Vagina (tissue), 2 donors: ENCODE data around the gene ADGRG3. TPM values are rescaled to one million over a fixed set of nuclear protein-coding genes. Genes with fewer than 3 reads are reported as not detected.

Experiments
- DNase-seq, 2 donors: peaks; one replicate each; pipeline ENCODE4 v3.0.0-alpha.2; 2017; ENCODE audit errors: extremely low spot score in 2 of 2
- H3K27ac ChIP-seq: fragments of 200-600 bp; sonication (generic); one replicate; pipeline ENCODE4 v1.5.1; 2019
- H3K27me3 ChIP-seq: fragments of 200-600 bp; sonication (generic); one replicate; pipeline ENCODE4 v1.5.1; 2019
- H3K36me3 ChIP-seq, 2 donors: fragments of 200-600 bp; sonication (generic); one replicate each; pipeline ENCODE4 v1.5.1; 2017 to 2019
- H3K4me1 ChIP-seq: fragments of 200-600 bp; sonication (generic); one replicate; pipeline ENCODE4 v1.5.1; 2019
- H3K4me3 ChIP-seq, 2 donors: fragments of 200-600 bp; sonication (generic); 1 replicate in 1 of 2; 2 replicates in 1 of 2; pipeline ENCODE4 v1.5.1; 2016 to 2019
- H3K9me3 ChIP-seq: fragments of 200-600 bp; sonication (generic); one replicate; pipeline ENCODE4 v1.5.1; 2019
- POLR2A ChIP-seq, 2 donors: fragments of 450-650 bp; IDR thresholded peaks; one replicate each; pipeline ENCODE4 v1.6.1; 2017; ENCODE audit warnings: antibody characterized with exemption in 2 of 2, mild to moderate bottlenecking in 2 of 2, moderate library complexity in 2 of 2
- POLR2AphosphoS5 ChIP-seq, 2 donors: sonication (generic); formaldehyde crosslinking; IDR thresholded peaks; one replicate each; pipeline ENCODE4 v1.9.0; 2017; ENCODE audit warnings: antibody characterized with exemption in 2 of 2, mild to moderate bottlenecking in 2 of 2, low read depth in 1 of 2; ENCODE audit not compliant: insufficient read depth in 1 of 2
- intact Hi-C: fragments of 100-400 bp; cut with DNase I; formaldehyde crosslinking; loops from one replicate; pipeline ENCODE4 v1.15.1; 2023
- total RNA-seq: library from RNA; depleted of rRNA; stranded (reverse); fragments of >200 nt; gene quantifications from one replicate; pipeline ENCODE4 v1.2.3, GENCODE V29; 2016
- TF ChIP-seq, protein P1 (sequence below), 3 experiments: fragments of 450-650 bp in 2 of 3; fragments of 200-600 bp in 1 of 3; sonication (generic) in 1 of 3; IDR thresholded peaks; one replicate each; pipeline ENCODE4 v1.5.1; 2017 to 2019; ENCODE audit warnings: antibody characterized with exemption in 3 of 3, mild to moderate bottlenecking in 2 of 3, moderate library complexity in 2 of 3

The ADGRG3 gene
- total RNA-seq, 1 donor from 2014 or later = 10.3 TPM

DNA sequence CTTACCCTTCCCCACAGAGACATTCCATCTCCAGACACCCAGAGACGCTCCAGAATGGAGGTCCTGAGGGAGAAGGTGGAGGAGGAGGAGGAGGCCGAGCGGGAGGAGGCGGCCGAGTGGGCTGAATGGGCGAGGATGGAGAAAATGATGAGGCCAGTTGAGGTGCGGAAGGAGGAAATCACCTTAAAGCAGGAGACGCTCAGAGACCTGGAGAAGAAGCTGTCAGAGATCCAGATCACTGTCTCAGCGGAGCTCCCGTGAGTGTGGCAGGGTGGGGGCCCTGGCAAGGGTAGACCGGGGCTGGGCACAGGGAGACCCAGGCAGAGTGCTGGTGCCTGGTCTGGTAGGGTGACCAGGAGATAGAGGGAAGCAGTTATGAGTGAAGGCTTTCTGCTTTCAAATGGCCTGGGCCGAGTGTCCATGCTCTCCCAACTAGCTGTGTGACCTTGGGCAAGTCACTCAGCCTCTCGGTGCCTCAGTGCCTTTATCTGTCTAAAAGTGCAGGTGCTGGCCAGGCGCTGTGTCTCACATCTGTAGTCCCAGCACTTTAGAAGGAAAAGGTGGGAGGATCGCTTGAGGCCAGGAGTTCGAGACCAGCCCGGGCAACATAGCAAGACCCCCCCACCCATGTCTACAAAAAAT, 29.9 kb downstream of the ADGRG3 start:
- no peaks in the 10 kb centered on the region for H3K9me3 ChIP-seq
- no peak for DNase-seq
- intact Hi-C loops = no loop called here
- H3K36me3 ChIP-seq = no peaks in the 10 kb centered on the region
- no peaks in the 10 kb centered on the region for H3K27me3 ChIP-seq
- TF ChIP-seq POLR2AphosphoS5 (IDR thresholded peaks at IDR 0.05; ENCODE audit: insufficient read depth in 1 of 2, low read depth in 1 of 2) (no peak), POLR2A (IDR thresholded peaks at IDR 0.05) (no peak)
- TF ChIP-seq, protein P1, sequence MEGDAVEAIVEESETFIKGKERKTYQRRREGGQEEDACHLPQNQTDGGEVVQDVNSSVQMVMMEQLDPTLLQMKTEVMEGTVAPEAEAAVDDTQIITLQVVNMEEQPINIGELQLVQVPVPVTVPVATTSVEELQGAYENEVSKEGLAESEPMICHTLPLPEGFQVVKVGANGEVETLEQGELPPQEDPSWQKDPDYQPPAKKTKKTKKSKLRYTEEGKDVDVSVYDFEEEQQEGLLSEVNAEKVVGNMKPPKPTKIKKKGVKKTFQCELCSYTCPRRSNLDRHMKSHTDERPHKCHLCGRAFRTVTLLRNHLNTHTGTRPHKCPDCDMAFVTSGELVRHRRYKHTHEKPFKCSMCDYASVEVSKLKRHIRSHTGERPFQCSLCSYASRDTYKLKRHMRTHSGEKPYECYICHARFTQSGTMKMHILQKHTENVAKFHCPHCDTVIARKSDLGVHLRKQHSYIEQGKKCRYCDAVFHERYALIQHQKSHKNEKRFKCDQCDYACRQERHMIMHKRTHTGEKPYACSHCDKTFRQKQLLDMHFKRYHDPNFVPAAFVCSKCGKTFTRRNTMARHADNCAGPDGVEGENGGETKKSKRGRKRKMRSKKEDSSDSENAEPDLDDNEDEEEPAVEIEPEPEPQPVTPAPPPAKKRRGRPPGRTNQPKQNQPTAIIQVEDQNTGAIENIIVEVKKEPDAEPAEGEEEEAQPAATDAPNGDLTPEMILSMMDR (IDR thresholded peaks at IDR 0.05) = no peak
- H3K27ac ChIP-seq = no peak overlapping the region
- H3K4me3 ChIP-seq = no peak overlapping the region
- no peaks in the 10 kb centered on the region for H3K4me1 ChIP-seq

DNA sequence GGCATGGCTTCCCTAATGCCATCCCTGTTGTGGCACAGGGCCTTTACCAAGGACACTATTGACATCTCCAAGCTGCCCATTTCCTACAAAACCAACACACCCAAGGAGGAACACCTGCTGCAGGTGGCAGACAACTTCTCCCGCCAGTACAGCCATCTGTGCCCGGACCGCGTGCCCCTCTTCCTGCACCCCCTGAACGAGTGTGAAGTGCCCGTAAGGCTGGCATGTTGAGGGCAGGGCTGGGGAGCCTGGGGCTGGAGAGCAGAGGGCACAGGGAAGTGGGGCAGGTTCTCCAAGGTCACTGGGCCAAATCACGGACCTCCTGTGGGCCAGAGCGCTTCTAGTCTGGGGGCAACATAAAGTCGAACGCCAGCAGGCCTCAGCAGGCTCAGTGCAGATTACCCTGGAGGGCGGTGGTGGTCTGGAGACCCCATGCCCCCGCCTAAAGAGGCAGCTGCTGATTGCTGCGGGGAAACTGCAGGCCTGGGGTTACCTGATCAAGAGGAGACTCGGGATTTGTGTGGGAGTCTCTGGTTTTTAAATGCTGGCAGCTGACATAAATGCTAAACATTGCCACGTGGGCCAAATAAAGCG, 30.8 kb downstream of the ADGRG3 start:
- Histone ChIP-seq H3K27me3 (no peaks in the 10 kb centered on the region), H3K4me3 (no peak overlapping the region), H3K9me3 (no peaks in the 10 kb centered on the region), H3K36me3 (no peaks in the 10 kb centered on the region), H3K4me1 (no peaks in the 10 kb centered on the region), H3K27ac (no peak overlapping the region)
- no peak for TF ChIP-seq POLR2AphosphoS5 (IDR thresholded peaks at IDR 0.05; ENCODE audit: insufficient read depth in 1 of 2, low read depth in 1 of 2)
- DNase-seq = no peak
- intact Hi-C loops = no loop called here

DNA sequence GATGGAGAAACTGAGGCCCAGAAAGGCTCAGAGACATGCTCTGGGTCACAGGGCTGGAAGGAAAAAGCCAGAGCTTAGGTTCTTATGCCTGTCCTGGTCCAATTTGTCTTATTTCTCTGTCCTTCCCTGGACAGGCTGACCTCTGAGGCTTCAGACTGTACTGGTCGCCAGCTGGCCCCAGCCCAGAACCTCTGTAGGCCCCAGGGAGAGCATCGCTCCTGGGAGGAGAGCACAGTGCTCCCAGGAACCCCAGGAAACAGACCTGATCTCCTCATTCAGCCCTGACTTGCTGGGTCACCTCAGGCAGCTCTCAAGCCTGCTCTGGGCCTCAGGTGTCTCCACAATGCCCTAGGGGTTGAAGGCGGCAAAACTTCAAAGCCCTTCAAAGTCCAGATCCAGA, 31.4 kb downstream of the ADGRG3 start:
- H3K27ac ChIP-seq = no peak overlapping the region
- no peak for DNase-seq

DNA sequence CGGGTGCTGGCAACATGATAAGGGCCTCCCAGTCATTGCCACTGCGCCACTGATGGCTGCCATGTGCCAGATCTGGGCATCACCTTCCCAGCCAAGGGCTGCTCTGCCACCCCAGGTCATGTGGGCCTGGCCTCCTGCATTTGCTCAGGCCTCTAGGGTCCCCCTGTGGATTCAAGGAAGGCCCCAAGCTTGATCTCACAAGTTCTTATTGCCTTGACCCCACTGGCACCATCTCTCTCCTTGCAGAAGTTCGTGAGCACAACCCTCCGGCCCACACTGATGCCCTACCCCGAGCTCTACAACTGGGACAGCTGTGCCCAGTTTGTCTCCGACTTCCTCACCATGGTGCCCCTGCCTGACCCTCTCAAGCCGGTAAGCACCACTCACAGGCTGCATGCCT, 31.8 kb downstream of the ADGRG3 start:
- no peak for DNase-seq

More for the DNA sequence above, 31.4 kb downstream of the ADGRG3 start:
- TF ChIP-seq POLR2A (IDR thresholded peaks at IDR 0.05) = no peak
- no peak for TF ChIP-seq POLR2AphosphoS5 (IDR thresholded peaks at IDR 0.05; ENCODE audit: insufficient read depth in 1 of 2, low read depth in 1 of 2)
- TF ChIP-seq, protein P1 (IDR thresholded peaks at IDR 0.05) = no peak
- Histone ChIP-seq H3K4me1 (no peaks in the 10 kb centered on the region), H3K9me3 (no peaks in the 10 kb centered on the region), H3K27me3 (no peaks in the 10 kb centered on the region), H3K36me3 (no peaks in the 10 kb centered on the region), H3K4me3 (no peak overlapping the region)
- intact Hi-C loops = no loop called here

DNA sequence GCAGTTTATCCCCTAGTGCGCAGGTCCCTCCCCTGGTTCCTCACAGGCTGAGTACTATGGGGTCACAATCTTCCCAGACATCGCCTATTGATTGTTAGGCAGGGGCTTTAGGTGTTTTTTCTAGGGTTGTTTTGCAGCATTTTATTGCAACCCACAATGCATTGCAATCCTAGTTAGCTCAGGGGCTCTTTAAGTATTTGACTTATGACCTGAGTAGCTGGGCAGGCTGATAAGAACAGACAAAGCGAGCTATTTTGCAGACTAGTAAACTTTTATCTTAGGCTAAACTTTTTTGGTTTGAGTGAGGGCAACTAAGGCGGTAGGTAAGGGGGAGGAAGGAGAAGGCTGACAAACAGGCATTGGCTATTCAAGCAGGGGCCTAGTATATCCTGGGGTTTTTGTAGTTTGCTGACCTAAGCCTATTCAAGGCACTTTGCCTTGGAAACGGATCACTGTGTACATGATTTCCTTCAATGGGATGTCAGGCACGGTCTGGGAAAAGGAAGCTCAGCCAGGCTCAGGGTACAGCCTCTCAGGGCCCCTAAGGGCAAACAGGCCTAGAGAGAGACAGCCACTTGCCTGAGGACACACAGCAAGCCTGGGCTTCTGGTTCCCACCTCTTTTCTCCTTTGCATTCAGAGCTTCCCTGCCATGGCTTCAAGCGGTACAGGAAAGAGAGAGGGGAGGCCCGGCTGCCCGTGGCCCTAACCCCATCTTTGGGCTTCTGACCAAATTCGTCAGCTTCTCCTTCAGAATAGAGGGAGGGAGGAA, 32.9 kb downstream of the ADGRG3 start:
- intact Hi-C loops = no loop called here
- no peak overlapping the region for H3K4me3 ChIP-seq
- H3K4me1 ChIP-seq = no peaks in the 10 kb centered on the region

More for the DNA sequence above, 31.8 kb downstream of the ADGRG3 start:
- H3K27me3 ChIP-seq = no peaks in the 10 kb centered on the region
- intact Hi-C loops = no loop called here
- H3K4me3 ChIP-seq = no peak overlapping the region
- no peaks in the 10 kb centered on the region for H3K4me1 ChIP-seq
- no peak overlapping the region for H3K27ac ChIP-seq
- TF ChIP-seq POLR2A (IDR thresholded peaks at IDR 0.05) = no peak
- TF ChIP-seq POLR2AphosphoS5 (IDR thresholded peaks at IDR 0.05; ENCODE audit: insufficient read depth in 1 of 2, low read depth in 1 of 2) = no peak
- TF ChIP-seq, protein P1 (IDR thresholded peaks at IDR 0.05) = no peak
- H3K9me3 ChIP-seq = no peaks in the 10 kb centered on the region
- H3K36me3 ChIP-seq = no peaks in the 10 kb centered on the region

More for the DNA sequence above, 32.9 kb downstream of the ADGRG3 start:
- Histone ChIP-seq H3K36me3 (no peaks in the 10 kb centered on the region), H3K27me3 (no peaks in the 10 kb centered on the region), H3K27ac (no peak overlapping the region), H3K9me3 (no peaks in the 10 kb centered on the region)
- TF ChIP-seq POLR2A (IDR thresholded peaks at IDR 0.05) (no peak), POLR2AphosphoS5 (IDR thresholded peaks at IDR 0.05; ENCODE audit: insufficient read depth in 1 of 2, low read depth in 1 of 2) (no peak)
- TF ChIP-seq, protein P1 (IDR thresholded peaks at IDR 0.05) = no peak
- no peak for DNase-seq
